Vagina (tissue), 2 donors: ENCODE data around the gene IGSF23. TPM values are rescaled to one million over a fixed set of nuclear protein-coding genes. Genes with fewer than 3 reads are reported as not detected.
"Not testable (repeated sequence)": the region's sequence is repeated elsewhere in the genome, so short reads cannot be mapped to it uniquely, and the experiment has no call there.

Experiments
- DNase-seq, 2 donors: peaks; one replicate each; pipeline ENCODE4 v3.0.0-alpha.2; 2017; ENCODE audit errors: extremely low spot score in 2 of 2
- H3K27ac ChIP-seq: fragments of 200-600 bp; sonication (generic); one replicate; pipeline ENCODE4 v1.5.1; 2019
- H3K27me3 ChIP-seq: fragments of 200-600 bp; sonication (generic); one replicate; pipeline ENCODE4 v1.5.1; 2019
- H3K36me3 ChIP-seq, 2 donors: fragments of 200-600 bp; sonication (generic); one replicate each; pipeline ENCODE4 v1.5.1; 2017 to 2019
- H3K4me1 ChIP-seq: fragments of 200-600 bp; sonication (generic); one replicate; pipeline ENCODE4 v1.5.1; 2019
- H3K4me3 ChIP-seq, 2 donors: fragments of 200-600 bp; sonication (generic); 1 replicate in 1 of 2; 2 replicates in 1 of 2; pipeline ENCODE4 v1.5.1; 2016 to 2019
- H3K9me3 ChIP-seq: fragments of 200-600 bp; sonication (generic); one replicate; pipeline ENCODE4 v1.5.1; 2019
- CTCF ChIP-seq, 3 experiments: fragments of 450-650 bp in 2 of 3; fragments of 200-600 bp in 1 of 3; sonication (generic) in 1 of 3; IDR thresholded peaks; one replicate each; pipeline ENCODE4 v1.5.1; 2017 to 2019; ENCODE audit warnings: antibody characterized with exemption in 3 of 3, mild to moderate bottlenecking in 2 of 3, moderate library complexity in 2 of 3
- POLR2A ChIP-seq, 2 donors: fragments of 450-650 bp; IDR thresholded peaks; one replicate each; pipeline ENCODE4 v1.6.1; 2017; ENCODE audit warnings: antibody characterized with exemption in 2 of 2, mild to moderate bottlenecking in 2 of 2, moderate library complexity in 2 of 2
- POLR2AphosphoS5 ChIP-seq, 2 donors: sonication (generic); formaldehyde crosslinking; IDR thresholded peaks; one replicate each; pipeline ENCODE4 v1.9.0; 2017; ENCODE audit warnings: antibody characterized with exemption in 2 of 2, mild to moderate bottlenecking in 2 of 2, low read depth in 1 of 2; ENCODE audit not compliant: insufficient read depth in 1 of 2
- intact Hi-C: fragments of 100-400 bp; cut with DNase I; formaldehyde crosslinking; loops from one replicate; pipeline ENCODE4 v1.15.1; 2023
- total RNA-seq: library from RNA; depleted of rRNA; stranded (reverse); fragments of >200 nt; gene quantifications from one replicate; pipeline ENCODE4 v1.2.3, GENCODE V29; 2016

Gene IGSF23
- total RNA-seq, 1 donor from 2014 or later, result not detected

GRCh38 chr19:44624840-44625354, 11.5 kb downstream of the IGSF23 start:
- H3K4me1 ChIP-seq, result no peaks in the 10 kb centered on the region
- no peak for DNase-seq
- no peaks in the 10 kb centered on the region for H3K36me3 ChIP-seq
- TF ChIP-seq CTCF (IDR thresholded peaks at IDR 0.05), result no peak
- no peak for TF ChIP-seq POLR2A (IDR thresholded peaks at IDR 0.05)
- TF ChIP-seq POLR2AphosphoS5 (IDR thresholded peaks at IDR 0.05; ENCODE audit: insufficient read depth in 1 of 2, low read depth in 1 of 2), result no peak
- intact Hi-C loops, result no loop called here
- no peak overlapping the region for H3K27ac ChIP-seq
- H3K9me3 ChIP-seq, result no peaks in the 10 kb centered on the region
- no peaks in the 10 kb centered on the region for H3K27me3 ChIP-seq
- H3K4me3 ChIP-seq, result no peak overlapping the region

- intact Hi-C loops, H3K9me3 ChIP-seq, H3K4me3 ChIP-seq, H3K36me3 ChIP-seq, H3K27me3 ChIP-seq, H3K27ac ChIP-seq, DNase-seq, H3K4me1 ChIP-seq: not testable (repeated sequence)
Observed at GRCh38 chr19:44625637-44626036, 12.3 kb downstream of the IGSF23 start.

GRCh38 chr19:44626048-44626624, 12.8 kb downstream of the IGSF23 start:
- no peak for DNase-seq
- no peaks in the 10 kb centered on the region for H3K9me3 ChIP-seq
- H3K27ac ChIP-seq, result no peak overlapping the region
- no peak for TF ChIP-seq POLR2AphosphoS5 (IDR thresholded peaks at IDR 0.05; ENCODE audit: insufficient read depth in 1 of 2, low read depth in 1 of 2)
- TF ChIP-seq POLR2A (IDR thresholded peaks at IDR 0.05), result no peak
- no peak overlapping the region for H3K4me3 ChIP-seq
- H3K36me3 ChIP-seq, result no peaks in the 10 kb centered on the region
- no peaks in the 10 kb centered on the region for H3K27me3 ChIP-seq
- intact Hi-C loops, result no loop called here
- no peaks in the 10 kb centered on the region for H3K4me1 ChIP-seq

GRCh38 chr19:44627631-44628030, 14.3 kb downstream of the IGSF23 start:
- H3K4me1 ChIP-seq, result no peaks in the 10 kb centered on the region
- H3K27me3 ChIP-seq, result no peaks in the 10 kb centered on the region
- no peaks in the 10 kb centered on the region for H3K36me3 ChIP-seq
- H3K4me3 ChIP-seq, result no peak overlapping the region
- H3K27ac ChIP-seq, result no peak overlapping the region
- no peak for TF ChIP-seq POLR2A (IDR thresholded peaks at IDR 0.05)
- no peak for TF ChIP-seq CTCF (IDR thresholded peaks at IDR 0.05)
- no peak for TF ChIP-seq POLR2AphosphoS5 (IDR thresholded peaks at IDR 0.05; ENCODE audit: insufficient read depth in 1 of 2, low read depth in 1 of 2)
- H3K9me3 ChIP-seq, result no peaks in the 10 kb centered on the region
- intact Hi-C loops, result no loop called here
- DNase-seq, result no peak

GRCh38 chr19:44628793-44629192, 15.4 kb downstream of the IGSF23 start:
- intact Hi-C loops, result no loop called here
- H3K36me3 ChIP-seq, result no peaks in the 10 kb centered on the region
- no peak overlapping the region for H3K27ac ChIP-seq
- H3K27me3 ChIP-seq, result no peaks in the 10 kb centered on the region
- no peak for DNase-seq
- no peaks in the 10 kb centered on the region for H3K9me3 ChIP-seq
- H3K4me1 ChIP-seq, result no peaks in the 10 kb centered on the region
- TF ChIP-seq POLR2AphosphoS5 (IDR thresholded peaks at IDR 0.05; ENCODE audit: insufficient read depth in 1 of 2, low read depth in 1 of 2) (no peak), CTCF (IDR thresholded peaks at IDR 0.05) (no peak), POLR2A (IDR thresholded peaks at IDR 0.05) (no peak)
- H3K4me3 ChIP-seq, result no peak overlapping the region

GRCh38 chr19:44631611-44632010, 18.2 kb downstream of the IGSF23 start:
- not testable (repeated sequence) for H3K4me1 ChIP-seq

GRCh38 chr19:44634058-44634457, 20.7 kb downstream of the IGSF23 start:
- H3K36me3 ChIP-seq, DNase-seq, H3K4me3 ChIP-seq, H3K27me3 ChIP-seq, H3K27ac ChIP-seq, H3K9me3 ChIP-seq, intact Hi-C loops, H3K4me1 ChIP-seq: not testable (repeated sequence)

More at GRCh38 chr19:44631611-44632010, 18.2 kb downstream of the IGSF23 start:
- DNase-seq, H3K27ac ChIP-seq, intact Hi-C loops, H3K9me3 ChIP-seq, H3K36me3 ChIP-seq, H3K27me3 ChIP-seq, H3K4me3 ChIP-seq: not testable (repeated sequence)
